ENCODE measurements around the gene CASP3.
"Not testable (repeated sequence)": the region's sequence is repeated elsewhere in the genome, so short reads cannot be mapped to it uniquely, and the experiment has no call there.

Gene CASP3

DNA sequence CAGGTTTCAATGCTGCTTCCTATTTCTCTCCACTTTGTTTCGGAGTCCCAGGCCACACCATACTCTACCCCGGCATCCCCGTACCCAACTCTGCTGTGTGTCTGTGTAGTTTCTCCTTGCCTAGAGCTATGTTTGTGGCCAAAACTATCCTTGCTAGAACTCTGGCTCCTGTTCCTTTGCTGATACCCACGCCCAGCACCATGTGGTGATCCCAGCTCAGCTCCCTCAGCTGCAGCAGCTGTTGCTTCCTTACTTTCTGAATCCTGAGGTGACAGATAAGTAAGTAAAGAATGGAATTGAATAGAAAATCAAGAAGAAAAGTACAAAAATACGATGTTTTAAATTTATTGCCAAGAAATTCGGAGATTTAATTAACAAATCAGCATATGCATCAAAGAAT, 55.8 kb downstream of the CASP3 start:
- DNase-seq: no peak

DNA sequence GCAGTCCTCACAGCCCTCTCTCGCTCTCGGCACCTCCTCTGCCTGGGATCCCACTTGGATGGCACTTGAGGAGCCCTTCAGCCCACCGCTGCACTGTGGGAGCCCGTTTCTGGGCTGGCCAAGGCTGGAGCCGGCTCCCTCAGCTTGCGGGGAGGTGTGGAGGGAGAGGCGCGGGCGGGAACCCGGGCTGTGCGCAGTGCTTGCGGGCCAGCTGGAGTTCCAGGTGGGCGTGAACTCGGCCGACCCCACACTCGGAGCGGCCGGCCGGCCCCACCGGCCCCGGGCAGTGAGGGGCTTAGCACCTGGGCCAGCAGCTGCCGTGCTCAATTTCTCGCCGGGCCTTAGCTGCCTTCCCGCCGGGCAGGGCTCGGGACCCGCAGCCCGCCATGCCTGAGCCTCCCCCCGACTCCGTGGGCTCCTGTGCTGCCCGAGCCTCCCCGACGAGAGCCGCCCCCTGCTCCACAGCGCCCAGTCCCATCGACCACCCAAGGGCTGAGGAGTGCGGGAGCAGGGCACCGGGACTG, 57.4 kb downstream of the CASP3 start:
- DNase-seq: not testable (repeated sequence)

DNA sequence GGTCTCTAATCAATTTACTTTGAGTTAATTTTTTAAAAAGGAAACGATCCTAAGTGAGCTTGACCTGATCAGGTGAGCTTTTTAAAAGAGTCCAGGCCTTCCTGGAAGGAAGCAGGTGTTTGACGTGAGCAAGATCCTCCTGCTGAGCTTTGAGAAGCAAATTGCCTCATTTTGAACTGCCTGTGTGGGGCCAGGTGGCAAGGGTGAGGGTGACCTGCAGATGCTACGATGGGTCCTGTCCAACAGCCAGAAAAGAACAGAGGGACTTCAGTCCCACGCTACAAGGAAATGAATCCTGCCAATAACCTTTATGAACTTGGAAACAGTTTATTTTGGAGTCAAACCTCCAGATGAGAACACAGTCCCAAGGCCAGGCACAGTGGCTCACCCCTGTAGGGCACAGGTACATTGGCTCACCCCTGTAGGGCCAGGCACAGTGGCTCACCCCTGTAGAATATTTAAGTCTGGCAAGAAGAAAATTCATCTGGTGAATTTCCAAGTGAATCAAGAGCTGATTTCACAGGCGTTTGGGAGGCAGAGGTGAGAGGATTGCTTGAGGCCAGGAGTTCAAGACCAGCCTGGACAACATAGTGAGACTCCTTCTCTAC, 58.1 kb downstream of the CASP3 start:
- no peak for DNase-seq

DNA sequence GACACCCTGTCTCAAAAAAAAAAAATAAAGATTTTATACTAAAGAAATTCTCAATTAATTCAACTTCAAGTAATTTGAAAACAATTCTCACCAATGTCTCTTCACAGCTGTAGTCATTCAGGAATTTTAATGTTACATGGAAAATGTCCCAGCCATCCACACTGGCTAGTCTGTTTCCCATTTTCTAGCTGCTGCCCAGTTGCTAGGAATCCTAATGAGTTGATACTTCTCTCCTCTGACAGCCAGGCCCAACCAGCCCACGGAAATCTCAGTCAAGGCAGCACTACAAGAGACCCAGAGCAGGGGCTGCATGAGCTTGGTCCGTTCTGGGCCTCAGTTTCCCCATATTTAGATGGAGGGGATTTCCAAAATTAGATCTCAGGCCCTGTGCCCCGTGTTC, 59.1 kb downstream of the CASP3 start:
- no peak for DNase-seq

DNA sequence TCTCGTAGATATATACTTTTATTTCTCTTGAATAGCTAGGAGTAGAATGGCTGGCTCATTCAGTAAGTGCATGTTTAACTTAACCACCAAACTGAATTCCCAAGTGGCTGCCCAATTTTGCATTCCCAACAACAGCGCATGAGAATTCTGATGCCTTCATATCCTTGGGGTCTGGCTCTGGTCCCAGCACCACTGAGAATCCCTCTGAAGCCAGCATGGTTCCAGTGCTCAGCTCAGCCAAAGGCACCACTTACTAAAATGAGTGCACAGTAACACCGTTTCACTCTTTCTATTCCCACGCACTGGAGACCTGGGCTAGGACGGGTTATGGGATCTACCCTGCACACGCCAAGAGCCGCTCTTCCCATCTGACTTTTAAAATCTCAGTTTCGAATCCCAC, 60.4 kb downstream of the CASP3 start:
- no peak for DNase-seq

DNA sequence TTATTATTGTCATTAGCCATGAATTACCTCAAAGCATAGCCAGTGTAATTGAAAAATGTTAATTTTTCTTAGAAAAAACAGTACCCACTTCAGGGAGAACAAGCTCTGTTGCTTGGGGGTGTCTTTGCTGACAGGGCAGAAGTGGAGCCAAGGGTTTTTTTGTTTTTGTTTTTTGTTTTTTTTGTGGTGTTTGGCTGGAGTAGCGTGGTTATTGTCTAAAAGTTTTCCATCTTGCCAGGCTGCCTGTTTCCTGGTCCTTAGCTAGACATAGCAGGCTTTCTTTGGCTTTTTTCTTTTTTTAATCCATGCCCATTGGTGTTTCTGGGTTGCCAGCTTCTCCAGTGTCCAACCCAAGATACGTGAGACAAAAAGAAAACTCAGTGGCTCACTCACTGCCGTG, 61.5 kb downstream of the CASP3 start:
- no peak for DNase-seq

DNA sequence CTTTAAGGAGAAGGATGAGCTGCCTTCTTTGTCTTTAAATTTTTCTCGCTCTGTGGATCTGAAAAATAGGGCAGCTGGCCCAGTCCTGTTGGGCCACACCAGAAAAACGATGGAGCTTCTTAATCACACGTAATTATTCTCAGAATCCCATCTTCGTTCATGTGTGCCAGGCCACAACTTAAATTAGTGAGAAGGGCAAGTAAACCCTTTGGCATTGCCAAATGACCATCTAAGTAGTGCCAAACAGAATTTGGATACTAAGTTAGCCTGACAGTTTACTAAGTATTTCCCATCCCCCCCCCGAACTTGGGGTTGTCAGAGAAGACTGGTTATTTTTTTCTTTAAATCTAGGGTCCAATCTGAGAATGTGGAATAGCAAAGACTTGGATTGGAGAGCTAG, 62.0 kb downstream of the CASP3 start:
- no peak for DNase-seq

DNA sequence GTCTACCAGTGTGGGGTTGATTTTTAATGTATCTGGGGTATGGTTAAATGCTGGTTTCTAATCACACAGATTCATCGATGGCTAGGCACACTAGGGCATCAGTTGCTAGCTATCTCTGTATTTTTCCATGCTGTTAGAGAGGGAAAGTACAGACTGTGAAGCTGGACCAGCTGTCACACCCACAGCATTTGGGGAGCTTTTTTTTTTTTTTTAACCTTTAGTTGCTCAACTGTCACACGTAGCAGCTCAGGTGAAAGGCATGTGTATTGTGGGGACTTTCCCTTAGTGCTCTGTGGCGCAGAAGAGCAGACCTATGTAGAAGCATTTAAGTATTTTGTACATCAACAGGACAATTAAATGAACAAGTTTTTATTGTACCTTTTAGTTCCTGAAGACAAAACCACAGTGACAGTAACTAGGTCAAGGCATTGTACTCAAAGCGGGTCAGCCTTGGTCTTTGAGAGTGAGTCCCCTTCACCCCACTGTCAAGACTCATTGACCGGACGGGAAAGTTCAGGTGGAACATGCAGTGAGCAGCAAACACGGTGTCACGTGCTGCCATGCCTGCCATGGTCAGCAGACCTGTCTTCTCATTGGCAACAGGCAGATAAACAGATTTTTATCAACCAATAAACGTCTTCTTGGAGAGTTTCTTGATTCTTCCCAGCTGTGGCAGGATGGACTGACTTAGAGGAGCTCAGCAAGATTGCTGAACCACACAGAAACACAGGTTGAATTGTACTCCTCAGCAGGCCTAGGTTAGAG, 65.3 kb downstream of the CASP3 start:
- DNase-seq: no peak

Data from SHP77 (cell line).